ENCODE results near the gene DDX19B.

GRCh38 chr16:70370924-70371323 is 71.9 kb downstream of the DDX19B start:
- TF ChIP-seq CTCF (IDR thresholded peaks at IDR 0.05; ENCODE audit: low read length) (no peak), EZH2 (optimal IDR thresholded peaks at IDR 0.05; ENCODE audit: low read depth, low read length) (no peak)
